PC-9 (cell line): Measurements from ENCODE around the gene DAB1.

ENCODE experiments used
- CTCF ChIP-seq: fragments of 200-600 bp; sonication (generic); conservative IDR thresholded peaks from 2 replicates; pipeline ENCODE4 v1.6.1; 2017; ENCODE audit warnings: mixed run types, antibody characterized with exemption, mild to moderate bottlenecking, moderate library complexity
- EZH2 ChIP-seq: fragments of 200-600 bp; sonication (generic); IDR thresholded peaks from 2 replicates; pipeline ENCODE4 v1.8.0; 2017; ENCODE audit warnings: antibody characterized with exemption, low read depth

GRCh38 chr1:57407928-57408327, 15.9 kb downstream of the DAB1 start:
- TF ChIP-seq CTCF (no peak), EZH2 (no peak)
